AG09309 (cell line): ENCODE data around the gene SPAG16.

Source experiments
- DNase-seq: peaks from one replicate; pipeline ENCODE4 v3.0.0-alpha.2; 2010; ENCODE audit warnings: low read depth
- H3K4me3 ChIP-seq: 2 replicates; pipeline ENCODE4 v1.5.1; 2011; ENCODE audit warnings: mild to moderate bottlenecking, low read depth, low read length, moderate library complexity; ENCODE audit not compliant: control insufficient read depth
- CTCF ChIP-seq: IDR thresholded peaks from 2 replicates; pipeline ENCODE4 v1.5.1; 2011; ENCODE audit warnings: mild to moderate bottlenecking, low read depth, low read length, inconsistent platforms; ENCODE audit not compliant: insufficient read depth, control insufficient read depth; ENCODE audit errors: missing control alignments

SPAG16 gene

GRCh38 chr2:214079032-214079431 lies 794.8 kb downstream of the SPAG16 start:
- TF ChIP-seq CTCF, result no peak
- no peak overlapping the region for H3K4me3 ChIP-seq
- no peak for DNase-seq

- no peak for DNase-seq
- H3K4me3 ChIP-seq, result no peak overlapping the region
- TF ChIP-seq CTCF, result no peak
Measured at GRCh38 chr2:214088536-214088935, 804.3 kb downstream of the SPAG16 start.

DNA sequence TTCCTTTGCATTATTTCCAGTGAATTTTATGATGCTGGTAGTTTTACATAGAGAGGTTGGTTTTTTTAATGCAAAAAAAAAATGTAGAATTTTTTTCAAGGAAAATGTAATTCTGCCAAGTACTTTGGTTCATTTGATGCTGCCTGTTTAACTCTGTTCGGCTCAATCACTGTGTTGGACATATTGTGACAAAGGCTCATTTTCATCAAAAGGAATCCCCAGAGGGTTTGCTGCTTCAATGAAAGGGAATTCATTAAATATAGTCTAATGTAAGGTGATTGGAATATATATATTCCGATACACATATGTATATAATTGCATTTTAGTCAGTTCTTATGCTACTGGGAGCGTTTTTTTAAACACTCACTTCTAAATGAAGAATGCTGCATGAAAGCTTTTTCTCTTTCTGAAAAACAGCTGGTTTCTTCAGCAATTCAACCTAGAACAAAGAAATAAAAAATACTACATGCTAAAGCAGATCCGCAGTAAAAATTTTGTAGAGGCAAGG lies 812.0 kb downstream of the SPAG16 start:
- no peak for TF ChIP-seq CTCF
- no peak for DNase-seq
- no peak overlapping the region for H3K4me3 ChIP-seq

GRCh38 chr2:214098811-214099210 lies 814.5 kb downstream of the SPAG16 start:
- TF ChIP-seq CTCF, result no peak
- DNase-seq, result no peak
- H3K4me3 ChIP-seq, result no peak overlapping the region

DNA sequence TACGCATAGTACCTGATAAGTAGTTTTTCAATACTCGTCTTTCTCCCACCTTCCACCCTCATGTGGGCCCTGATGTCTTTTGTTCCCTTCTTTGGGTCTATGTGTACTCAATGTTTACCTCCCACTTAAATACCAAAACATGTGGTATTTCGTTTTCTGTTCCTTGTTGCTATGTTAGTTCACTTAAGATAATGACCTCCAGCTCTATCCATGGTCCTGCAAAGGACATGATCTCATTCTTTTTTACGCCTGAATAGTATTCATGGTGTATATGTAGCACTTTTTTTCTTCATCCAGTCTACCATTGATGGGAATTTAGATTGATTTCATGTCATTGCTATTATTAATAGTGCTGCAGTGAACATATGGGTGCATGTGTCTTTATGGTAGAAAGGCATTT lies 816.2 kb downstream of the SPAG16 start:
- no peak for TF ChIP-seq CTCF
- no peak for DNase-seq
- no peak overlapping the region for H3K4me3 ChIP-seq

DNA sequence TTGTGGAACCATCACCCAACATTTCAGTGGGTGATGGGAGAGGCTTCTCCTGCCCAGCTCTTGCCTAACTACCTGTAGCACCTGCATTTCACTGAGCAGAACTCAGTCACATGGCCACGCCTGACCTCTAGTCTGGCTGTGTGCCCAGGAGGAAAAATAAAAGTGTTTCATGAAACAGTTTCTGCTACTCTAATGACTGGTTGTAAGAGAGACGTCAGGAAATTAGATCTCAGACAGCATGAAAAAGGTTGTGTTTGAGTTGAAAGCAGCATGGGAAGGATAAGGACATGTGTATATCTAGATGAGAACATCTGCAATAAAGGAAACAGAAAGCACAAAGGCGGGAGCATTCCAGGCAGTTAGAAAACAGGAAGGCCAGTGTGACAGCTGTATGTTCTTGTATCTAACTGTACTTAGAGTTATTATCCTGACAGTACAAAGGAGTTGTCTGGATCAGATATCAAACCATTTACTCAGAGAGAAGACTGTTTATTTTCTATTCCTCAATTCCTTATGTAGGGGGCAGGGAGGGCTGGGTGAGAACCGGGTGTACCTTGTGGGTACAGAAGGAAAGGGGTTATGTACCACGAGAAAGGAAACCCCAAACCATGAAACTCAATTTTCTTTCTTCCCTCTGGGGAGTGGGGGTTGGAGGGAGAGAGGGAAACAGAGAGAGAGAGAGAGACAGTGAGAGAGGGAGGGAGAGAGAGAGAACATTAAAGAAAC lies 819.2 kb downstream of the SPAG16 start:
- TF ChIP-seq CTCF, result no peak
- no peak overlapping the region for H3K4me3 ChIP-seq
- no peak for DNase-seq
